A673 (cell line): Measurements from ENCODE around the gene YTHDF1.

Source experiments
- CTCF ChIP-seq: fragments of 300-800, 200-600 bp; sonication (generic); conservative IDR thresholded peaks from 2 replicates; pipeline ENCODE4 v1.5.1; 2017; ENCODE audit warnings: low read depth, mild to moderate bottlenecking, antibody characterized with exemption, low read length, moderate library complexity, mixed read lengths
- EZH2 ChIP-seq: fragments of 200-600 bp; sonication (generic); IDR thresholded peaks from 2 replicates; pipeline ENCODE4 v1.6.1; 2017; ENCODE audit warnings: borderline replicate concordance, low read depth, mild to moderate bottlenecking, mixed read lengths, antibody characterized with exemption, low read length; ENCODE audit not compliant: poor library complexity, severe bottlenecking

- TF ChIP-seq EZH2 = no peak
- TF ChIP-seq CTCF = no peak
Observed at GRCh38 chr20:63169681-63170080, 46.2 kb downstream of the YTHDF1 start.
